Lower lobe of right lung (tissue), 2 donors: Measurements from ENCODE around the gene NRCAM. TPM values are rescaled to one million over a fixed set of nuclear protein-coding genes. Genes with fewer than 3 reads are reported as not detected.

Source experiments
- ATAC-seq, 2 donors: fragments of 200-7000 bp; cut with Tn5 transposase; one replicate each; pipeline ENCODE4 v1.9.1; 2020 to 2022; ENCODE audit warnings: mild to moderate bottlenecking in 2 of 2, moderate library complexity in 2 of 2
- DNase-seq: peaks from one replicate; pipeline ENCODE4 v3.0.0-alpha.2; 2020
- H3K27ac ChIP-seq: fragments of 200-600 bp; one replicate; pipeline ENCODE4 v1.8.0; 2022
- H3K27me3 ChIP-seq: fragments of 200-600 bp; one replicate; pipeline ENCODE4 v1.8.0; 2022; ENCODE audit warnings: low read depth
- H3K36me3 ChIP-seq: fragments of 200-600 bp; one replicate; pipeline ENCODE4 v1.8.0; 2022; ENCODE audit warnings: mild to moderate bottlenecking
- H3K4me1 ChIP-seq: fragments of 200-600 bp; one replicate; pipeline ENCODE4 v1.8.0; 2022
- H3K4me3 ChIP-seq: fragments of 200-600 bp; one replicate; pipeline ENCODE4 v1.8.0; 2022; ENCODE audit warnings: mild to moderate bottlenecking
- H3K9me3 ChIP-seq: fragments of 200-600 bp; one replicate; pipeline ENCODE4 v1.8.0; 2022
- CTCF ChIP-seq: fragments of 200-600 bp; IDR thresholded peaks from one replicate; pipeline ENCODE4 v1.8.0; 2022; ENCODE audit warnings: antibody characterized with exemption, mild to moderate bottlenecking
- intact Hi-C: fragments of 100-400 bp; cut with DNase I; formaldehyde crosslinking; loops from one replicate; pipeline ENCODE4 v1.11.0; 2022
- total RNA-seq: library from RNA; stranded (reverse); fragmentation: NEBNext Ultra II Directional; extraction: Animal tissue kit (Norgen Biotek cat#: 25700); gene quantifications from one replicate; pipeline ENCODE4 v1.2.1, GENCODE V29; 2021
- donor health status: DM: no; HTN: yes; CAD: no; lungs with severe emphysema.

NRCAM gene
- total RNA-seq, 1 donor from 2014 or later, result 2.6 TPM

GRCh38 chr7:108448584-108449505, 7.4 kb downstream of the NRCAM start:
- no peaks in the 10 kb centered on the region for H3K36me3 ChIP-seq
- ATAC-seq (no peak), DNase-seq (no peak)
- intact Hi-C loops, result no loop called here
- H3K27me3 ChIP-seq, result peaks cover 12% of the 10 kb centered on the region
- H3K9me3 ChIP-seq, result no peaks in the 10 kb centered on the region
- H3K4me1 ChIP-seq, result no peaks in the 10 kb centered on the region
- H3K27ac ChIP-seq, result no peak overlapping the region
- TF ChIP-seq CTCF, result no peak
- no peak overlapping the region for H3K4me3 ChIP-seq

- no peak for TF ChIP-seq CTCF
These were observed 14.1 kb downstream of the NRCAM start for GRCh38 chr7:108442039-108442568.

GRCh38 chr7:108441392-108441955, 14.8 kb downstream of the NRCAM start:
- ATAC-seq, result no peak
- intact Hi-C loops, result no loop called here
- Histone ChIP-seq H3K27me3 (no peaks in the 10 kb centered on the region), H3K36me3 (no peaks in the 10 kb centered on the region), H3K27ac (no peak overlapping the region), H3K9me3 (no peaks in the 10 kb centered on the region), H3K4me1 (no peaks in the 10 kb centered on the region), H3K4me3 (no peak overlapping the region)
- DNase-seq, result no peak
- TF ChIP-seq CTCF, result no peak

More at GRCh38 chr7:108442039-108442568, 14.1 kb downstream of the NRCAM start:
- intact Hi-C loops, result no loop called here
- Histone ChIP-seq H3K4me3 (no peak overlapping the region), H3K9me3 (no peaks in the 10 kb centered on the region), H3K4me1 (no peaks in the 10 kb centered on the region), H3K27me3 (no peaks in the 10 kb centered on the region), H3K36me3 (no peaks in the 10 kb centered on the region), H3K27ac (no peak overlapping the region)
- DNase-seq, result no peak
- no peak for ATAC-seq

- DNase-seq, result no peak
- Histone ChIP-seq H3K27me3 (no peaks in the 10 kb centered on the region), H3K4me1 (no peaks in the 10 kb centered on the region), H3K27ac (no peak overlapping the region), H3K4me3 (no peak overlapping the region), H3K36me3 (no peaks in the 10 kb centered on the region), H3K9me3 (no peaks in the 10 kb centered on the region)
- TF ChIP-seq CTCF, result no peak
- no peak for ATAC-seq
- intact Hi-C loops, result no loop called here
These were observed 15.6 kb downstream of the NRCAM start for GRCh38 chr7:108440613-108441012.

GRCh38 chr7:108436906-108437305, 19.3 kb downstream of the NRCAM start:
- DNase-seq, result no peak
- H3K27ac ChIP-seq, result no peak overlapping the region
- H3K4me3 ChIP-seq, result no peak overlapping the region
- no peak for TF ChIP-seq CTCF
- H3K36me3 ChIP-seq, result no peaks in the 10 kb centered on the region
- ATAC-seq, result no peak
- intact Hi-C loops, result no loop called here
- no peaks in the 10 kb centered on the region for H3K4me1 ChIP-seq
- no peaks in the 10 kb centered on the region for H3K27me3 ChIP-seq
- no peaks in the 10 kb centered on the region for H3K9me3 ChIP-seq
